Ovary (tissue), 3 donors: ENCODE data around the gene COL8A1.

Experiments used
- EP300 ChIP-seq: sonication (generic); formaldehyde crosslinking; IDR thresholded peaks from one replicate; pipeline ENCODE4 v1.6.1; 2017; ENCODE audit warnings: antibody characterized with exemption
- POLR2A ChIP-seq: fragments of 450-650 bp; IDR thresholded peaks from one replicate; pipeline ENCODE4 v1.6.1; 2017; ENCODE audit warnings: antibody characterized with exemption, mild to moderate bottlenecking, moderate library complexity
- TF ChIP-seq, protein P1 (sequence below), 3 donors: fragments of 450-650 bp in 2 of 3; fragments of 200-600 bp in 1 of 3; IDR thresholded peaks; one replicate each; pipeline versions ENCODE4 v1.5.1 to v1.8.0; 2016 to 2022; ENCODE audit warnings: antibody characterized with exemption in 3 of 3, mild to moderate bottlenecking in 1 of 3
- donor health status: DM: no; HTN: no; CAD: no.

DNA sequence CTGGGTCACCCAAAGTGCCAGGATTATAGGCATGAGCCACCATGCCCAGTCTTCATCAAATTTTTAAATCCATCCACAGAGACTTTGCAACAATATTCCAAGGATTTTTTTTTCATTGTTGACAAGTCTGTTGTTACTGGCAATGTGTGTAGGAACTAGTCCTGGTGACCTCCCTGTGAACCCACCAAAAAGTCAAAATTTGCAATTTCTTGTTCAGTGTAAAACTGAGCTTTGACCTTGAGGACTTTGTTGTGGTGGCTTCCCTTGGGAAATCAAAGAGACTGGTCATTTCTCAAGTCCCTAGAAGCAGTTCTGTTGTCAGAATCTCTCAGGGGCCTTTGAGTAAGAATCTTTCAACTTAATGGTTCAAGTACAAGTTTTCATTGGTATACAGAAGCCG lies 36.9 kb upstream of the COL8A1 start:
- TF ChIP-seq, protein P1, sequence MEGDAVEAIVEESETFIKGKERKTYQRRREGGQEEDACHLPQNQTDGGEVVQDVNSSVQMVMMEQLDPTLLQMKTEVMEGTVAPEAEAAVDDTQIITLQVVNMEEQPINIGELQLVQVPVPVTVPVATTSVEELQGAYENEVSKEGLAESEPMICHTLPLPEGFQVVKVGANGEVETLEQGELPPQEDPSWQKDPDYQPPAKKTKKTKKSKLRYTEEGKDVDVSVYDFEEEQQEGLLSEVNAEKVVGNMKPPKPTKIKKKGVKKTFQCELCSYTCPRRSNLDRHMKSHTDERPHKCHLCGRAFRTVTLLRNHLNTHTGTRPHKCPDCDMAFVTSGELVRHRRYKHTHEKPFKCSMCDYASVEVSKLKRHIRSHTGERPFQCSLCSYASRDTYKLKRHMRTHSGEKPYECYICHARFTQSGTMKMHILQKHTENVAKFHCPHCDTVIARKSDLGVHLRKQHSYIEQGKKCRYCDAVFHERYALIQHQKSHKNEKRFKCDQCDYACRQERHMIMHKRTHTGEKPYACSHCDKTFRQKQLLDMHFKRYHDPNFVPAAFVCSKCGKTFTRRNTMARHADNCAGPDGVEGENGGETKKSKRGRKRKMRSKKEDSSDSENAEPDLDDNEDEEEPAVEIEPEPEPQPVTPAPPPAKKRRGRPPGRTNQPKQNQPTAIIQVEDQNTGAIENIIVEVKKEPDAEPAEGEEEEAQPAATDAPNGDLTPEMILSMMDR (IDR thresholded peaks at IDR 0.05), result no peak
- no peak for TF ChIP-seq EP300
- TF ChIP-seq POLR2A, result no peak
